D721Med (cell line): ENCODE measurements around the gene COL25A1.
"Not testable (repeated sequence)": the region's sequence is repeated elsewhere in the genome, so short reads cannot be mapped to it uniquely, and the experiment has no call there.

Experiments used
- DNase-seq: peaks from one replicate; pipeline ENCODE4 v3.0.0; 2011; ENCODE audit warnings: low spot score; ENCODE audit not compliant: insufficient read length
- FAIRE-seq: peaks from 2 replicates; lab custom pipeline; 2011; peaks lifted over from hg19 to GRCh38; lab: Jason Lieb, UNC
- CTCF ChIP-seq: IDR thresholded peaks from 2 replicates; pipeline ENCODE4 v1.5.1; 2012; ENCODE audit warnings: mild to moderate bottlenecking, control low read depth; ENCODE audit not compliant: insufficient read depth; ENCODE audit errors: missing control alignments

The COL25A1 gene

GRCh38 chr4:108943976-108944591 is 358.4 kb downstream of the COL25A1 start:
- no peak for FAIRE-seq
- TF ChIP-seq CTCF = no peak

GRCh38 chr4:108943371-108943770 is 359.1 kb downstream of the COL25A1 start:
- DNase-seq (no peak), FAIRE-seq (no peak)
- TF ChIP-seq CTCF = no peak

More at GRCh38 chr4:108943976-108944591, 358.4 kb downstream of the COL25A1 start:
- DNase-seq = no peak

- DNase-seq (no peak), FAIRE-seq (no peak)
- no peak for TF ChIP-seq CTCF
These were observed 360.5 kb downstream of the COL25A1 start for GRCh38 chr4:108941904-108942430.

- TF ChIP-seq CTCF = no peak
- FAIRE-seq (no peak), DNase-seq (no peak)
These were observed 361.8 kb downstream of the COL25A1 start for GRCh38 chr4:108940634-108941033.

GRCh38 chr4:108940149-108940548 is 362.3 kb downstream of the COL25A1 start:
- DNase-seq (no peak), FAIRE-seq (no peak)
- no peak for TF ChIP-seq CTCF

- DNase-seq = no peak
- no peak for FAIRE-seq
- no peak for TF ChIP-seq CTCF
These were observed 365.4 kb downstream of the COL25A1 start for GRCh38 chr4:108937066-108937465.

- FAIRE-seq, DNase-seq: not testable (repeated sequence)
These were observed 368.5 kb downstream of the COL25A1 start for GRCh38 chr4:108933925-108934324.
